ENCODE results near the gene ZNF821.
"Not testable (repeated sequence)": the region's sequence is repeated elsewhere in the genome, so short reads cannot be mapped to it uniquely, and the experiment has no call there.

ZNF821 gene

GRCh38 chr16:71880176-71880575, 3.8 kb downstream of the ZNF821 start:
- no peak for DNase-seq (ENCODE audit: low read depth)
- TF ChIP-seq CTCF (IDR thresholded peaks at IDR 0.05; ENCODE audit: control insufficient read depth, extremely low read depth, insufficient read depth), result no peak
- H3K4me3 ChIP-seq (ENCODE audit: low read depth, low read length), result no peak overlapping the region

GRCh38 chr16:71878911-71879310, 5.1 kb downstream of the ZNF821 start:
- no peak overlapping the region for H3K4me3 ChIP-seq (ENCODE audit: low read depth, low read length)
- no peak for DNase-seq (ENCODE audit: low read depth)
- no peak for TF ChIP-seq CTCF (IDR thresholded peaks at IDR 0.05; ENCODE audit: control insufficient read depth, extremely low read depth, insufficient read depth)

GRCh38 chr16:71873199-71873598, 10.8 kb downstream of the ZNF821 start:
- no peak for TF ChIP-seq CTCF (IDR thresholded peaks at IDR 0.05; ENCODE audit: control insufficient read depth, extremely low read depth, insufficient read depth)
- no peak for DNase-seq (ENCODE audit: low read depth)
- no peak overlapping the region for H3K4me3 ChIP-seq (ENCODE audit: low read depth, low read length)

GRCh38 chr16:71870818-71871217, 13.2 kb downstream of the ZNF821 start:
- no peak for TF ChIP-seq CTCF (IDR thresholded peaks at IDR 0.05; ENCODE audit: control insufficient read depth, extremely low read depth, insufficient read depth)
- H3K4me3 ChIP-seq (ENCODE audit: low read depth, low read length), result no peak overlapping the region
- no peak for DNase-seq (ENCODE audit: low read depth)

- no peak overlapping the region for H3K4me3 ChIP-seq (ENCODE audit: low read depth, low read length)
- no peak for DNase-seq (ENCODE audit: low read depth)
- no peak for TF ChIP-seq CTCF (IDR thresholded peaks at IDR 0.05; ENCODE audit: control insufficient read depth, extremely low read depth, insufficient read depth)
Measured at GRCh38 chr16:71869089-71869488, 14.9 kb downstream of the ZNF821 start.

- no peak overlapping the region for H3K4me3 ChIP-seq (ENCODE audit: low read depth, low read length)
- DNase-seq (ENCODE audit: low read depth), result no peak
- TF ChIP-seq CTCF (IDR thresholded peaks at IDR 0.05; ENCODE audit: control insufficient read depth, extremely low read depth, insufficient read depth), result no peak
Measured at GRCh38 chr16:71867939-71868338, 16.0 kb downstream of the ZNF821 start.

- not testable (repeated sequence) for DNase-seq (ENCODE audit: low read depth); H3K4me3 ChIP-seq (ENCODE audit: low read depth, low read length)
Measured at GRCh38 chr16:71867175-71867574, 16.8 kb downstream of the ZNF821 start.
